Thyroid gland (tissue), 4 donors: ENCODE results near the gene MYO1E.

Experiments used
- POLR2A ChIP-seq, 2 donors: fragments of 450-650 bp; IDR thresholded peaks; one replicate each; pipeline ENCODE4 v1.6.1; 2017; ENCODE audit warnings: antibody characterized with exemption in 2 of 2, mild to moderate bottlenecking in 2 of 2, moderate library complexity in 1 of 2
- TF ChIP-seq, protein P1 (sequence below), 6 experiments: fragments of 200-600 bp in 3 of 6; fragments of 450-650 bp in 3 of 6; sonication (generic) in 3 of 6; IDR thresholded peaks; one replicate each; pipeline ENCODE4 v1.5.1; 2016 to 2019; ENCODE audit warnings: antibody characterized with exemption in 6 of 6, mild to moderate bottlenecking in 2 of 6, inconsistent platforms in 1 of 6, moderate library complexity in 1 of 6

DNA sequence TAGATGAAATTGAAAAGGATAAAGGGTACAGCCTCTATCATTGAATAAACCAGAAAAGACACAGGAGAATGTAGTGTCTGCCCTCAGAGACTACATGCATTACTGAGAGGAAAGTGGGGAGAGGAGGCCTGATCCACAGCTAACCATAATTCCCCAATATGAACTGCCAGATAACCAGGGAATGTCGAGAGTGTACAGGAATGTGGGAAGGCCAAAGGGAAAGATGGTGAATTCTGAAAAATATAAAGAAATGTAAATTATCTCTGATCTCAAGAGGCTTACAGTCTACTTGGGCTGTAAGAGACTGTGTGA, 22.3 kb downstream of the MYO1E start:
- TF ChIP-seq, protein P1, sequence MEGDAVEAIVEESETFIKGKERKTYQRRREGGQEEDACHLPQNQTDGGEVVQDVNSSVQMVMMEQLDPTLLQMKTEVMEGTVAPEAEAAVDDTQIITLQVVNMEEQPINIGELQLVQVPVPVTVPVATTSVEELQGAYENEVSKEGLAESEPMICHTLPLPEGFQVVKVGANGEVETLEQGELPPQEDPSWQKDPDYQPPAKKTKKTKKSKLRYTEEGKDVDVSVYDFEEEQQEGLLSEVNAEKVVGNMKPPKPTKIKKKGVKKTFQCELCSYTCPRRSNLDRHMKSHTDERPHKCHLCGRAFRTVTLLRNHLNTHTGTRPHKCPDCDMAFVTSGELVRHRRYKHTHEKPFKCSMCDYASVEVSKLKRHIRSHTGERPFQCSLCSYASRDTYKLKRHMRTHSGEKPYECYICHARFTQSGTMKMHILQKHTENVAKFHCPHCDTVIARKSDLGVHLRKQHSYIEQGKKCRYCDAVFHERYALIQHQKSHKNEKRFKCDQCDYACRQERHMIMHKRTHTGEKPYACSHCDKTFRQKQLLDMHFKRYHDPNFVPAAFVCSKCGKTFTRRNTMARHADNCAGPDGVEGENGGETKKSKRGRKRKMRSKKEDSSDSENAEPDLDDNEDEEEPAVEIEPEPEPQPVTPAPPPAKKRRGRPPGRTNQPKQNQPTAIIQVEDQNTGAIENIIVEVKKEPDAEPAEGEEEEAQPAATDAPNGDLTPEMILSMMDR (IDR thresholded peaks at IDR 0.05), result no peak
- TF ChIP-seq POLR2A (IDR thresholded peaks at IDR 0.05), result no peak
